ENCODE results near the gene SRM. TPM values are rescaled to one million over a fixed set of nuclear protein-coding genes. Genes with fewer than 3 reads are reported as not detected.
"Not testable (repeated sequence)": the region's sequence is repeated elsewhere in the genome, so short reads cannot be mapped to it uniquely, and the experiment has no call there.

Gene SRM
- total RNA-seq, 4 donors from 2014 or later, result 66.2 to 210 (median 87.4) TPM

DNA sequence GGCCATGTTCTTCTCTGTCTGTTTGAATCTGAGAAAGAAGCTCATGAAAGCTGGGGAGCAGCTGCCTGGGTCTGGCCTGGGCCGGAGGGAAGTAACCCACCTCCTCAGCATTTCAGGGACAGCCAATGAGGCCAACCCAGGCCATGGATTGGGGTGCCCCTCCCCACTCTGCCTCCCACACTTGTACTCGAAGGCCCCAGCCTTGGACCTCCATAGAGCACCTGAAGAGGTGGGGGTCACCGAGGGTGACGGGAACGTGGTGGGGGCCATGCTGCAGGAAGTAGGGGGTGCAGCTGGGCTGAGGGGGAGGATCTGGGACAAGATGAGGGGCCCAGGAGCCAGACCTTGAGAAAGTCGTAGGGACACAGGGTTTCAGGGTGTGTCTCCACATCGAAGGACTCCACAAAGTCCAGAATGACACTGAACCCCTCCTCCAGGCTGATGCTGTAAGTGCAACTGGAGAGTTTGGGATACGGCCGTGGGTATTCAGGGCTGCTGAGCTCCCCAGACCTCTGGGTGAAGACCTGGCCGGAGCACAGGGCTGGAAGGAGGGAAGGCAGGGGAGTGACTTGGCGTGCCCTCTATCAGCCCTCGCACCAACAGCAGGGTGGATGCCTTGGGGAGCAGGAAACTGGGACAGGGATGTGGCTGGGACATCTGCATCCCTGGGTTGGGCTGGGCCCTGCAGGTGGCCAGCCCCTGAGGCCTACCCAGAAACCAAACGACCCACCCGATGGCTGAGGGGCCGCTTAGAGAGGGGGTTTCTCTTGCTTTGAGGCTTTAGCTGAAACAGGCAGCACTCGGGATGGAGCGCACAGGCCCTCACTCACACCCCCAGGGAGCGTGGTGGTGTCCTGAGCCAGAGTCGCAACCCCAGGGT lies 16.6 kb downstream of the SRM start:
- peaks cover 0 to 1% (median 0%) of the 10 kb centered on the region in 4 donors for H3K4me1 ChIP-seq
- H3K36me3 ChIP-seq, result no peaks in the 10 kb centered on the region
- H3K27me3 ChIP-seq, result no peaks in the 10 kb centered on the region
- WGBS, 2 donors, result 75 to 78% methylated on average over 14 to 19 of the region's 19 CpGs
- H3K4me3 ChIP-seq, result no peak overlapping the region
- no peaks in the 10 kb centered on the region for H3K9me3 ChIP-seq
- TF ChIP-seq POLR2A (IDR thresholded peaks at IDR 0.05) (no peak), EP300 (IDR thresholded peaks at IDR 0.05) (no peak)
- TF ChIP-seq, protein P1, sequence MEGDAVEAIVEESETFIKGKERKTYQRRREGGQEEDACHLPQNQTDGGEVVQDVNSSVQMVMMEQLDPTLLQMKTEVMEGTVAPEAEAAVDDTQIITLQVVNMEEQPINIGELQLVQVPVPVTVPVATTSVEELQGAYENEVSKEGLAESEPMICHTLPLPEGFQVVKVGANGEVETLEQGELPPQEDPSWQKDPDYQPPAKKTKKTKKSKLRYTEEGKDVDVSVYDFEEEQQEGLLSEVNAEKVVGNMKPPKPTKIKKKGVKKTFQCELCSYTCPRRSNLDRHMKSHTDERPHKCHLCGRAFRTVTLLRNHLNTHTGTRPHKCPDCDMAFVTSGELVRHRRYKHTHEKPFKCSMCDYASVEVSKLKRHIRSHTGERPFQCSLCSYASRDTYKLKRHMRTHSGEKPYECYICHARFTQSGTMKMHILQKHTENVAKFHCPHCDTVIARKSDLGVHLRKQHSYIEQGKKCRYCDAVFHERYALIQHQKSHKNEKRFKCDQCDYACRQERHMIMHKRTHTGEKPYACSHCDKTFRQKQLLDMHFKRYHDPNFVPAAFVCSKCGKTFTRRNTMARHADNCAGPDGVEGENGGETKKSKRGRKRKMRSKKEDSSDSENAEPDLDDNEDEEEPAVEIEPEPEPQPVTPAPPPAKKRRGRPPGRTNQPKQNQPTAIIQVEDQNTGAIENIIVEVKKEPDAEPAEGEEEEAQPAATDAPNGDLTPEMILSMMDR (IDR thresholded peaks at IDR 0.05), result no peak
- no peak for DNase-seq (ENCODE audit: low spot score in 2 of 2)
- H3K27ac ChIP-seq, result no peak overlapping the region

DNA sequence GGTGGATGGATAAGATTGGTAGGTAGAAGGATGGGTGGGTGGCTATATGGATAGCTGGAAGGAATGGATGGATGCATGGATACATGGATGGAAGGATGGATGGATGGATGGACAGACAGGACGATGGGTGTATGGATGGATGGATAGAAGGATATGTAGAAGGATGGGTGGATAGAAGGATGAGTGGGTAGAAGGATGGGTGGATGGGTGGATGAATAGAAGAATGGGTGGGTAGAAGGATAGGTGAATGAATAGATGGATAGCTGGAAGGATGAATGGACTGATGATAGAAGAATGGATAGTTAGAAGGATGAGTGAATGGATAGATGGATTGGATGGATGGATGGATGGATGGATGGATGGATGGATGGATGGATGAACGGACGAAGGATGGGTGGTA lies 17.8 kb downstream of the SRM start:
- WGBS, 2 donors, result 85 to 91% methylated on average over 3 of the region's 3 CpGs
- Histone ChIP-seq H3K27ac (no peak overlapping the region), H3K27me3 (no peaks in the 10 kb centered on the region), H3K36me3 (no peaks in the 10 kb centered on the region), H3K4me3 (no peak overlapping the region), H3K4me1 (peaks cover 0 to 11% (median 0%) of the 10 kb centered on the region in 4 donors), H3K9me3 (no peaks in the 10 kb centered on the region)
- TF ChIP-seq POLR2A (IDR thresholded peaks at IDR 0.05), result no peak
- TF ChIP-seq, protein P1 (IDR thresholded peaks at IDR 0.05), result no peak
- no peak for TF ChIP-seq EP300 (IDR thresholded peaks at IDR 0.05)
- DNase-seq (ENCODE audit: low spot score in 2 of 2), result no peak

DNA sequence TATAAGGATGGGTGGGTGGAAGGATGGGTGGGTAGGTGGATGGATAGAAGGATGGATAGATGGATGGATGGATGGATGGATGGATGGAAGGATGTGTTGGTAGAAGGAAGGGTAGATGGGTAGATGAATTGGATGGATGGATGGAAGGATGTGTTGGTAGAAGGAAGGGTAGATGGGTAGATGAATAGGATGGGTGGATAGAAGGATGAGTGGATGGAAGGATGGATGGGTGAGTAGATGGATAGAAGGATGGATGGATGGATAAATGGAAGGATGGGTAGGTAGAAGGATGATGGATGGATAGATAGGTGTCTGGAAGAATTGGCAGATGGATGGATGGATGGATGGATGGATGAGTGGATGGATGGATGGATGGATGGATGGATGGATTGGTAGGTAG lies 18.8 kb downstream of the SRM start:
- H3K36me3 ChIP-seq, result no peaks in the 10 kb centered on the region
- DNase-seq (ENCODE audit: low spot score in 2 of 2), result no peak
- H3K27me3 ChIP-seq, result no peaks in the 10 kb centered on the region
- no peak for TF ChIP-seq EP300 (IDR thresholded peaks at IDR 0.05)
- TF ChIP-seq POLR2A (IDR thresholded peaks at IDR 0.05), result no peak
- TF ChIP-seq, protein P1 (IDR thresholded peaks at IDR 0.05), result no peak
- H3K4me3 ChIP-seq, result no peak overlapping the region
- no peaks in the 10 kb centered on the region for H3K9me3 ChIP-seq
- H3K27ac ChIP-seq, result no peak overlapping the region
- H3K4me1 ChIP-seq, result peaks cover 0 to 11% (median 0%) of the 10 kb centered on the region in 4 donors

DNA sequence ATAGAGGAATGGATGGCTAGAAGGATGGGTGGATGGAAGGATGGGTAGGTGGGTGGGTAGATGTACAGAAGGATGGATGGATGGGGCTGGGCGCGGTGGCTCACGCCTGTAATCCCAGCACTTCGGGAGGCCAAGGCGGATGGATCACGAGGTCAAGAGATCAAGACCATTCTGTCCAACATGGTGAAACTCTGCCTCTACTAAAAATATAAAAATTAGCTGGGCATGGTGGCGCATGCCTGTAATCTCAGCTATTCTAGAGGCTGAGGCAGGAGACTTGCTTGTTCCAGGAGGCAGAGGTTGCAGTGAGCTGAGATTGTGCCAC lies 19.8 kb downstream of the SRM start:
- H3K27me3 ChIP-seq; H3K27ac ChIP-seq; H3K36me3 ChIP-seq; H3K4me3 ChIP-seq; H3K9me3 ChIP-seq; DNase-seq (ENCODE audit: low spot score in 2 of 2): not testable (repeated sequence)
- WGBS, 2 donors, result 89 to 90% methylated on average over 7 of the region's 7 CpGs
- H3K4me1 ChIP-seq, result peaks cover 0 to 11% (median 0%) of the 10 kb centered on the region in 4 donors

DNA sequence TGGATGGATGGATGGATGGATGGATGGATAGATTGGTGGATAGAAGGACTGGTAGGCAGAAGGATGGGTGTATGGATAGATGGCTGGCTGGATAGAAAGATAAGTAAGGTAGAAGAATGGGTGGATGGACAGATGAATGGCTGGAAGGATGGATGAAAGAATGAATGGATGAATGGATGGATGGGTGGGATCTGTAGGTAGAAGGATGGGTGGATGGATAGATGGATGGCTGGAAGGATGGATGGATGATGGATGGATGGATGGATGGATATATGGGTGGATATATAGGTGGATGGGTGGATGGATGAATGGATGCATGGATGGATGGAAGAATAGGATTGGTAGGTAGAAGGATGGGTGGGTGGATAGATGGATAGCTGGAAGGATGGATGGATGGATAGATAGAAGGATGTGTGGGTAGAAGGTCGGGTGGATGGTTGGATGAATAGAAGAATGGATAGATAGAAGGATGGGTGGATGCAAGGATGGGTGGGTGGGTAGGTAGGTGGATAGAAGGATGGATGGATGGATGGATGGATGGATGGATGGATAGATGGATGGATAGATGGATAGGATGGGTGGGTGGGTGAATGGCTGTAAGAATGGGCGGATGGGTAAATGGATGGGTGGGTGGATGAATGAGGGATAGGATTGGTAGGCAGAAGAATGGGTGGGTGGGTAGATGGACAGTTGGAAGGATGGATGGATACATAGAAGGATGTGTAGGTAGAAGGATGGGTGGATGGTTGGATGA lies 20.3 kb downstream of the SRM start:
- Histone ChIP-seq H3K4me1 (peaks cover 0 to 11% (median 0%) of the 10 kb centered on the region in 4 donors), H3K27ac (no peak overlapping the region), H3K4me3 (no peak overlapping the region), H3K36me3 (no peaks in the 10 kb centered on the region), H3K9me3 (no peaks in the 10 kb centered on the region), H3K27me3 (no peaks in the 10 kb centered on the region)
- DNase-seq (ENCODE audit: low spot score in 2 of 2), result no peak
- TF ChIP-seq POLR2A (IDR thresholded peaks at IDR 0.05) (no peak), EP300 (IDR thresholded peaks at IDR 0.05) (no peak)
- TF ChIP-seq, protein P1 (IDR thresholded peaks at IDR 0.05), result no peak
- 71 to 80% methylated on average over 2 of the region's 2 CpGs for WGBS, 2 donors

All from tibial nerve (tissue), 4 donors.